Retinal pigment epithelial cell (primary cell): ENCODE results near the gene ALDH9A1.

Experiments
- DNase-seq: peaks from one replicate; pipeline ENCODE4 v3.0.0-alpha.2; 2010; ENCODE audit warnings: low read depth
- H3K4me3 ChIP-seq: 2 replicates; pipeline ENCODE4 v1.5.1; 2011; ENCODE audit warnings: mild to moderate bottlenecking, low read length, control low read depth, moderate library complexity
- TF ChIP-seq, protein P1 (sequence below): conservative IDR thresholded peaks from 2 replicates; pipeline ENCODE4 v1.5.1; 2011; ENCODE audit warnings: low read depth, low read length, control low read depth, inconsistent platforms

The ALDH9A1 gene

GRCh38 chr1:165699577-165699976 is 1.2 kb upstream of the ALDH9A1 start:
- DNase-seq, result no peak
- TF ChIP-seq, protein P1, sequence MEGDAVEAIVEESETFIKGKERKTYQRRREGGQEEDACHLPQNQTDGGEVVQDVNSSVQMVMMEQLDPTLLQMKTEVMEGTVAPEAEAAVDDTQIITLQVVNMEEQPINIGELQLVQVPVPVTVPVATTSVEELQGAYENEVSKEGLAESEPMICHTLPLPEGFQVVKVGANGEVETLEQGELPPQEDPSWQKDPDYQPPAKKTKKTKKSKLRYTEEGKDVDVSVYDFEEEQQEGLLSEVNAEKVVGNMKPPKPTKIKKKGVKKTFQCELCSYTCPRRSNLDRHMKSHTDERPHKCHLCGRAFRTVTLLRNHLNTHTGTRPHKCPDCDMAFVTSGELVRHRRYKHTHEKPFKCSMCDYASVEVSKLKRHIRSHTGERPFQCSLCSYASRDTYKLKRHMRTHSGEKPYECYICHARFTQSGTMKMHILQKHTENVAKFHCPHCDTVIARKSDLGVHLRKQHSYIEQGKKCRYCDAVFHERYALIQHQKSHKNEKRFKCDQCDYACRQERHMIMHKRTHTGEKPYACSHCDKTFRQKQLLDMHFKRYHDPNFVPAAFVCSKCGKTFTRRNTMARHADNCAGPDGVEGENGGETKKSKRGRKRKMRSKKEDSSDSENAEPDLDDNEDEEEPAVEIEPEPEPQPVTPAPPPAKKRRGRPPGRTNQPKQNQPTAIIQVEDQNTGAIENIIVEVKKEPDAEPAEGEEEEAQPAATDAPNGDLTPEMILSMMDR, result no peak

GRCh38 chr1:165698761-165699052 is 345 bp upstream of the ALDH9A1 start:
- peak overlapping the region; percentile 95 for H3K4me3 ChIP-seq
- DNase-seq, result no peak
- TF ChIP-seq, protein P1, result no peak

More at GRCh38 chr1:165699577-165699976, 1.2 kb upstream of the ALDH9A1 start:
- no peak overlapping the region for H3K4me3 ChIP-seq

GRCh38 chr1:165697491-165697880 is 876 bp downstream of the ALDH9A1 start:
- no peak for DNase-seq
- peak overlapping the region; percentile 95 for H3K4me3 ChIP-seq
- TF ChIP-seq, protein P1, result no peak

- H3K4me3 ChIP-seq, result peak overlapping the region; percentile 95
- DNase-seq, result peak; percentile 84
- TF ChIP-seq, protein P1, result no peak
These were observed 1.7 kb downstream of the ALDH9A1 start for GRCh38 chr1:165696625-165697100.

GRCh38 chr1:165695031-165695430 is 3.3 kb downstream of the ALDH9A1 start:
- TF ChIP-seq, protein P1, result no peak
- DNase-seq, result no peak
- H3K4me3 ChIP-seq, result no peak overlapping the region

DNA sequence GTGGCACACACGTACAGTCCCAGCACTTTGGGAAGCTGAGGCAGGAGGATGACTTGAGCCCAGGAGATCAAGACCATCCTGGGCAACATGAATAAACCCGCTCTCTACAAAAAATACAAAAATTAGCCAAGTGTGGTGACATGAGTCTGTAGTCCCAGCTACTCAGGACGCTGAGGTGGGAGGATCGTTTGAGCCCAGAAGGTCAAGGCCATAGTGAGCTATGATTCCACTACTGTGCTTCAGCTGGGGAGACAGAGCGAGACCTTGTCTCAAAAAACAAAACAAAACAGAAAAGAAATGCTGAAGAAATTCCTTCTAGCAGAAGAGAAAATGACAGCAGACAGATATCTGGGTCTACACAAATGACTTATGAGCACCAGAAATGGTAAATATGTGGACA is 10.3 kb downstream of the ALDH9A1 start:
- DNase-seq, result no peak
- no peak overlapping the region for H3K4me3 ChIP-seq
- TF ChIP-seq, protein P1, result no peak

- TF ChIP-seq, protein P1, result no peak
- H3K4me3 ChIP-seq, result no peak overlapping the region
- DNase-seq, result no peak
These were observed 11.4 kb downstream of the ALDH9A1 start for GRCh38 chr1:165686971-165687433.
